Karpas-422 (cell line): Measurements from ENCODE around the gene NOC2L. TPM values are rescaled to one million over a fixed set of nuclear protein-coding genes. Genes with fewer than 3 reads are reported as not detected.
"Not testable (repeated sequence)": the region's sequence is repeated elsewhere in the genome, so short reads cannot be mapped to it uniquely, and the experiment has no call there.

Experiments used
- DNase-seq: peaks from one replicate; pipeline ENCODE4 v3.0.0-alpha.2; 2015
- H2AFZ ChIP-seq: fragments of 200-600 bp; sonication (generic); 2 replicates; pipeline ENCODE4 v1.6.1; 2014; ENCODE audit warnings: antibody characterized with exemption, low read length, mixed read lengths
- H3K27ac ChIP-seq: fragments of 200-600 bp; sonication (generic); 2 replicates; pipeline ENCODE4 v1.5.1; 2014; ENCODE audit warnings: mild to moderate bottlenecking, low read length, moderate library complexity
- H3K27me3 ChIP-seq: fragments of 200-600 bp; sonication (generic); 2 replicates; pipeline ENCODE4 v1.6.1; 2014; ENCODE audit warnings: low read length, mixed read lengths
- H3K36me3 ChIP-seq: fragments of 200-600 bp; sonication (generic); 2 replicates; pipeline ENCODE4 v1.6.1; 2014; ENCODE audit warnings: low read length, mixed read lengths; ENCODE audit not compliant: insufficient read depth
- H3K4me1 ChIP-seq: fragments of 200-600 bp; sonication (generic); 2 replicates; pipeline ENCODE4 v1.6.1; 2014; ENCODE audit warnings: mild to moderate bottlenecking, low read length, mixed read lengths
- H3K4me2 ChIP-seq: fragments of 200-600 bp; sonication (generic); 2 replicates; pipeline ENCODE4 v1.6.1; 2014; ENCODE audit warnings: low read length, low read depth, mild to moderate bottlenecking; ENCODE audit not compliant: poor library complexity, severe bottlenecking
- H3K4me3 ChIP-seq: fragments of 200-600 bp; sonication (generic); 2 replicates; pipeline ENCODE4 v1.5.1; 2014; ENCODE audit warnings: mild to moderate bottlenecking, antibody characterized with exemption, low read length, mixed read lengths
- H3K79me2 ChIP-seq: fragments of 200-600 bp; sonication (generic); 2 replicates; pipeline ENCODE4 v1.6.1; 2014; ENCODE audit warnings: mild to moderate bottlenecking, low read length, mixed read lengths
- H3K9ac ChIP-seq: fragments of 200-600 bp; sonication (generic); 2 replicates; pipeline ENCODE4 v1.6.0; 2014; ENCODE audit warnings: low read length
- H3K9me2 ChIP-seq: fragments of 200-600 bp; sonication (generic), shearing (Covaris generic); replicated peaks from 2 replicates; pipeline ENCODE4 v1.6.0; 2014; ENCODE audit warnings: mild to moderate bottlenecking, low read length, moderate library complexity; ENCODE audit not compliant: insufficient read depth
- H3K9me3 ChIP-seq: fragments of 300-700, 200-600 bp; sonication (generic); 2 replicates; pipeline ENCODE4 v1.6.1; 2014; ENCODE audit warnings: low read length, mixed read lengths
- H4K20me1 ChIP-seq: fragments of 200-600 bp; sonication (generic); 2 replicates; pipeline ENCODE4 v1.6.1; 2014; ENCODE audit warnings: mild to moderate bottlenecking, antibody characterized with exemption, low read length, low read depth; ENCODE audit not compliant: insufficient read depth
- small RNA-seq: library from RNA; depleted of rRNA; stranded (forward); fragments of <200 nt; gene quantifications from one replicate; pipeline ENCODE3, GENCODE V24; 2014
- total RNA-seq: library from RNA; depleted of rRNA; stranded (reverse); fragments of >200 nt; shearing (Covaris generic); gene quantifications from 2 replicates; pipeline ENCODE4 v1.2.3, GENCODE V29; 2014; ENCODE audit warnings: low replicate concordance; rRNA removed

NOC2L gene
- total RNA-seq, 1 experiment from 2014 or later, result 32.5 TPM

- H3K27me3 ChIP-seq, result no peaks in the 10 kb centered on the region
- H3K27ac ChIP-seq, result no peak overlapping the region
- no peak for DNase-seq
- peaks cover 8% of the 10 kb centered on the region for H3K4me1 ChIP-seq
- no peak overlapping the region for H3K9ac ChIP-seq
- no peaks in the 10 kb centered on the region for H3K9me2 ChIP-seq
- no peak overlapping the region for H2AFZ ChIP-seq
- H3K36me3 ChIP-seq, result no peaks in the 10 kb centered on the region
- H3K4me3 ChIP-seq, result no peak overlapping the region
- H3K79me2 ChIP-seq, result no peaks in the 10 kb centered on the region
- no peaks in the 10 kb centered on the region for H3K9me3 ChIP-seq
- no peaks in the 10 kb centered on the region for H4K20me1 ChIP-seq
- H3K4me2 ChIP-seq, result no peak overlapping the region
These were observed 57.8 kb downstream of the NOC2L start for GRCh38 chr1:901108-901859.

DNA sequence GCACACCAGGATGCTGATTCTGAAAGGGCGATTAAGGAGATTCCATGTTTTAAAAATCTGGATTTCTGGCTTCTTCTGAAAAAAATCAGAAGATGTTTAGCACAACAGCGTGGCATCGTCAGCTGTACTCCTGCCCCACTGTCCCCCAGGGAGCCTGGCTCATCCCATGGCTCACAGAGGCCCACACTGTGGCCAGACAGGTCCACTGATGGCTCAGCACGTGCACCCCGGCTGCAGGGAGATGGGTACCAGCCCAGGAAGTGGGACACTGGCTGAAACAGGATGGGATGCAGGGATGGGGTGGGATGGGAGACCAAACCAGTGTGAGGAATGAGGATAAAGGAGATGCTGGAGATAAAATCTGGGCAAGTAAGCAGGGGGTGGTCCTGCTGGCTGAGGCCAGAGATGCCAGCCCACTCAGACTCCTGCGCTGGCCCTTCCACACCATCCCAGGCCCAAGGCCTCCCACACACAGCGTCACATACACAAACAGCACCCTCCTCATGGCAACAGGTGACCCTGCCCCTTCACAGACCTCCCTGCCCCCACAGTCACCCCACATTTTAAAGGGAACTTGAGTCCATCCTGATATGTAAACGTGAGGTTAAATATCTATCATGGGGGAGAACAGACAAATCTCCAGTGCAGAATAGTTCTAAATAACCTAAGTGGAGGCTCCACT is 59.3 kb downstream of the NOC2L start:
- no peaks in the 10 kb centered on the region; the same call in 1 of the 2 replicates for H3K4me1 ChIP-seq
- H3K79me2 ChIP-seq, result no peaks in the 10 kb centered on the region

GRCh38 chr1:897951-898350 is 61.1 kb downstream of the NOC2L start:
- H3K9me2 ChIP-seq, H3K27ac ChIP-seq, H3K79me2 ChIP-seq, H3K4me1 ChIP-seq, H2AFZ ChIP-seq, H3K9me3 ChIP-seq, H3K4me3 ChIP-seq, H3K9ac ChIP-seq, DNase-seq, H3K4me2 ChIP-seq, H3K36me3 ChIP-seq, H4K20me1 ChIP-seq, H3K27me3 ChIP-seq: not testable (repeated sequence)

More for the DNA sequence above, 59.3 kb downstream of the NOC2L start:
- no peak overlapping the region for H2AFZ ChIP-seq
- no peaks in the 10 kb centered on the region for H3K27me3 ChIP-seq
- no peak overlapping the region for H3K9ac ChIP-seq
- no peak for DNase-seq
- H3K4me2 ChIP-seq, result no peak overlapping the region
- H3K27ac ChIP-seq, result no peak overlapping the region
- H3K36me3 ChIP-seq, result no peaks in the 10 kb centered on the region
- no peaks in the 10 kb centered on the region for H4K20me1 ChIP-seq
- H3K9me3 ChIP-seq, result no peaks in the 10 kb centered on the region
- H3K4me3 ChIP-seq, result no peak overlapping the region
- H3K9me2 ChIP-seq, result no peaks in the 10 kb centered on the region

DNA sequence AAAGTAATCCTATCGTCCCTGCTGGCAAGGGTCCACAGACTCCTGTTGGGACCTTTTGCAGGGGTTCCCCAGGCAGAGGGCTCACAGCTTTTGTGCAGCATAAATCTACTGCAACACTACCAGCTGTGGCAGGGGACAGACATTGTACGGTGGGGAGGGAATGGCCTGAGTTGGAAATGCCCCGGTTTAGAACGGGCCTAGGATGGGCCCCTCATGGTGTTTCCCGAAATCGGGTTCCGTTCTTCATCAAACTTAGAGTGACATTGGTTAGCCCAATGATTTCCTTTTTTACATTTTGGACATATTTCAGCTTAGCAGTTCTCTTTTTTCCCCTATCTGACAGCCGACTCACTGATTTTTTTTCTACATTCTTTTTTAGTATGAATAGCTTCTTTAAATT is 61.8 kb downstream of the NOC2L start:
- no peaks in the 10 kb centered on the region for H3K36me3 ChIP-seq
- H3K9me3 ChIP-seq, result no peaks in the 10 kb centered on the region
- no peaks in the 10 kb centered on the region for H4K20me1 ChIP-seq
- H3K4me1 ChIP-seq, result no peaks in the 10 kb centered on the region
- H3K9me2 ChIP-seq, result no peaks in the 10 kb centered on the region
- H3K27ac ChIP-seq, result no peak overlapping the region
- no peak overlapping the region for H3K9ac ChIP-seq
- H3K4me3 ChIP-seq, result no peak overlapping the region
- no peaks in the 10 kb centered on the region for H3K27me3 ChIP-seq
- DNase-seq, result no peak
- no peaks in the 10 kb centered on the region for H3K79me2 ChIP-seq
- H3K4me2 ChIP-seq, result no peak overlapping the region
- H2AFZ ChIP-seq, result no peak overlapping the region

Small RNA genes lying within 50 kb of the gene (small RNA-seq; reads per million reads assigned to genes)
- not detected for gene AL645608.3
- gene AL645608.4, result not detected

Other genes with a start within 250 kb of the NOC2L start
- gene SAMD11, start 35.3 kb downstream of the NOC2L start, total RNA-seq, result not detected in 2 replicates
- 13.9 and 21.2 TPM in 2 replicates for gene KLHL17, start 1.3 kb upstream of the NOC2L start, total RNA-seq
- gene PLEKHN1, start 7.2 kb upstream of the NOC2L start, total RNA-seq, result 0.72 TPM in 1 of 2 replicates, not detected in the other
- not detected in 2 replicates for gene PERM1, start 22.8 kb upstream of the NOC2L start, total RNA-seq
- gene HES4, start 40.8 kb upstream of the NOC2L start, total RNA-seq, result not detected in 2 replicates
- 102 and 127 TPM in 2 replicates for gene ISG15, start 54.2 kb upstream of the NOC2L start, total RNA-seq
- 2.4 and 8.4 TPM in 2 replicates for gene AGRN, start 60.9 kb upstream of the NOC2L start, total RNA-seq
- gene RNF223, start 115.0 kb upstream of the NOC2L start, total RNA-seq, result not detected in 2 replicates
- 10.2 and 10.4 TPM in 2 replicates for gene C1orf159, start 156.8 kb upstream of the NOC2L start, total RNA-seq
- gene TTLL10, start 214.6 kb upstream of the NOC2L start, total RNA-seq, result 0.18 TPM in 1 of 2 replicates, not detected in the other
- 0.30 and 0.90 TPM in 2 replicates for gene TNFRSF18, start 247.3 kb upstream of the NOC2L start, total RNA-seq